ENCODE data around the gene BBX. TPM values are rescaled to one million over a fixed set of nuclear protein-coding genes. Genes with fewer than 3 reads are reported as not detected.
"Not testable (repeated sequence)": the region's sequence is repeated elsewhere in the genome, so short reads cannot be mapped to it uniquely, and the experiment has no call there.

The BBX gene
- total RNA-seq, 1 donor from 2014 or later: 54.3 TPM

- H3K27ac Mint-ChIP-seq (ENCODE audit: unreplicated experiment): no peak overlapping the region
- H3K9me3 Mint-ChIP-seq (ENCODE audit: unreplicated experiment): no peaks in the 10 kb centered on the region
- TF ChIP-seq CTCF (IDR thresholded peaks at IDR 0.05; ENCODE audit: unreplicated experiment): no peak
- H3K4me1 Mint-ChIP-seq (ENCODE audit: unreplicated experiment): peaks cover 14% of the 10 kb centered on the region
- DNase-seq (ENCODE audit: low spot score): no peak
- H3K27me3 Mint-ChIP-seq (ENCODE audit: unreplicated experiment): peaks cover 3% of the 10 kb centered on the region
- H3K36me3 Mint-ChIP-seq (ENCODE audit: low read depth, unreplicated experiment): no peaks in the 10 kb centered on the region
- no peak overlapping the region for H3K4me3 Mint-ChIP-seq (ENCODE audit: unreplicated experiment)
These were observed 304.0 kb downstream of the BBX start for GRCh38 chr3:107826727-107827126.

- no peak overlapping the region for H3K27ac Mint-ChIP-seq (ENCODE audit: unreplicated experiment)
- H3K4me1 Mint-ChIP-seq (ENCODE audit: unreplicated experiment): peaks cover 4% of the 10 kb centered on the region
- H3K4me3 Mint-ChIP-seq (ENCODE audit: unreplicated experiment): no peak overlapping the region
- DNase-seq (ENCODE audit: low spot score): no peak
- TF ChIP-seq CTCF (IDR thresholded peaks at IDR 0.05; ENCODE audit: unreplicated experiment): no peak
- H3K36me3 Mint-ChIP-seq (ENCODE audit: low read depth, unreplicated experiment): no peaks in the 10 kb centered on the region
- H3K27me3 Mint-ChIP-seq (ENCODE audit: unreplicated experiment): peaks cover 1% of the 10 kb centered on the region
- no peaks in the 10 kb centered on the region for H3K9me3 Mint-ChIP-seq (ENCODE audit: unreplicated experiment)
These were observed 306.4 kb downstream of the BBX start for GRCh38 chr3:107829185-107829584.

GRCh38 chr3:107831590-107831989, 308.8 kb downstream of the BBX start:
- DNase-seq (ENCODE audit: low spot score): no peak
- Mint-ChIP-seq H3K27me3 (ENCODE audit: unreplicated experiment) (peaks cover 1% of the 10 kb centered on the region), H3K27ac (ENCODE audit: unreplicated experiment) (no peak overlapping the region), H3K4me1 (ENCODE audit: unreplicated experiment) (peaks cover 5% of the 10 kb centered on the region), H3K9me3 (ENCODE audit: unreplicated experiment) (no peaks in the 10 kb centered on the region), H3K4me3 (ENCODE audit: unreplicated experiment) (no peak overlapping the region), H3K36me3 (ENCODE audit: low read depth, unreplicated experiment) (no peaks in the 10 kb centered on the region)
- no peak for TF ChIP-seq CTCF (IDR thresholded peaks at IDR 0.05; ENCODE audit: unreplicated experiment)

GRCh38 chr3:107833043-107833442, 310.3 kb downstream of the BBX start:
- Mint-ChIP-seq H3K9me3 (ENCODE audit: unreplicated experiment) (no peaks in the 10 kb centered on the region), H3K27ac (ENCODE audit: unreplicated experiment) (no peak overlapping the region), H3K4me1 (ENCODE audit: unreplicated experiment) (peaks cover 5% of the 10 kb centered on the region), H3K27me3 (ENCODE audit: unreplicated experiment) (peaks cover 1% of the 10 kb centered on the region), H3K4me3 (ENCODE audit: unreplicated experiment) (no peak overlapping the region), H3K36me3 (ENCODE audit: low read depth, unreplicated experiment) (no peaks in the 10 kb centered on the region)
- TF ChIP-seq CTCF (IDR thresholded peaks at IDR 0.05; ENCODE audit: unreplicated experiment): no peak
- no peak for DNase-seq (ENCODE audit: low spot score)

- no peak overlapping the region for H3K27ac Mint-ChIP-seq (ENCODE audit: unreplicated experiment)
- TF ChIP-seq CTCF (IDR thresholded peaks at IDR 0.05; ENCODE audit: unreplicated experiment): no peak
- H3K4me1 Mint-ChIP-seq (ENCODE audit: unreplicated experiment): peaks cover 5% of the 10 kb centered on the region
- H3K36me3 Mint-ChIP-seq (ENCODE audit: low read depth, unreplicated experiment): no peaks in the 10 kb centered on the region
- DNase-seq (ENCODE audit: low spot score): no peak
- no peak overlapping the region for H3K4me3 Mint-ChIP-seq (ENCODE audit: unreplicated experiment)
- H3K27me3 Mint-ChIP-seq (ENCODE audit: unreplicated experiment): peaks cover 1% of the 10 kb centered on the region
- no peaks in the 10 kb centered on the region for H3K9me3 Mint-ChIP-seq (ENCODE audit: unreplicated experiment)
These were observed 311.1 kb downstream of the BBX start for GRCh38 chr3:107833722-107834416.

GRCh38 chr3:107835001-107835400, 312.2 kb downstream of the BBX start:
- not testable (repeated sequence) for H3K4me1 Mint-ChIP-seq (ENCODE audit: unreplicated experiment); H3K27ac Mint-ChIP-seq (ENCODE audit: unreplicated experiment); H3K4me3 Mint-ChIP-seq (ENCODE audit: unreplicated experiment)

More at GRCh38 chr3:107835001-107835400, 312.2 kb downstream of the BBX start:
- DNase-seq (ENCODE audit: low spot score); H3K36me3 Mint-ChIP-seq (ENCODE audit: low read depth, unreplicated experiment); H3K9me3 Mint-ChIP-seq (ENCODE audit: unreplicated experiment); H3K27me3 Mint-ChIP-seq (ENCODE audit: unreplicated experiment): not testable (repeated sequence)
